NCI-H446 treated with DMSO at 0.1 percent for 48 hours (cell line): ENCODE results near the gene STK10.
"Not testable (repeated sequence)": the region's sequence is repeated elsewhere in the genome, so short reads cannot be mapped to it uniquely, and the experiment has no call there.

ENCODE experiments used
- DNase-seq: peaks from one replicate; lab custom pipeline; 2025; lab: John Stamatoyannopoulos, UW

The STK10 gene

DNA sequence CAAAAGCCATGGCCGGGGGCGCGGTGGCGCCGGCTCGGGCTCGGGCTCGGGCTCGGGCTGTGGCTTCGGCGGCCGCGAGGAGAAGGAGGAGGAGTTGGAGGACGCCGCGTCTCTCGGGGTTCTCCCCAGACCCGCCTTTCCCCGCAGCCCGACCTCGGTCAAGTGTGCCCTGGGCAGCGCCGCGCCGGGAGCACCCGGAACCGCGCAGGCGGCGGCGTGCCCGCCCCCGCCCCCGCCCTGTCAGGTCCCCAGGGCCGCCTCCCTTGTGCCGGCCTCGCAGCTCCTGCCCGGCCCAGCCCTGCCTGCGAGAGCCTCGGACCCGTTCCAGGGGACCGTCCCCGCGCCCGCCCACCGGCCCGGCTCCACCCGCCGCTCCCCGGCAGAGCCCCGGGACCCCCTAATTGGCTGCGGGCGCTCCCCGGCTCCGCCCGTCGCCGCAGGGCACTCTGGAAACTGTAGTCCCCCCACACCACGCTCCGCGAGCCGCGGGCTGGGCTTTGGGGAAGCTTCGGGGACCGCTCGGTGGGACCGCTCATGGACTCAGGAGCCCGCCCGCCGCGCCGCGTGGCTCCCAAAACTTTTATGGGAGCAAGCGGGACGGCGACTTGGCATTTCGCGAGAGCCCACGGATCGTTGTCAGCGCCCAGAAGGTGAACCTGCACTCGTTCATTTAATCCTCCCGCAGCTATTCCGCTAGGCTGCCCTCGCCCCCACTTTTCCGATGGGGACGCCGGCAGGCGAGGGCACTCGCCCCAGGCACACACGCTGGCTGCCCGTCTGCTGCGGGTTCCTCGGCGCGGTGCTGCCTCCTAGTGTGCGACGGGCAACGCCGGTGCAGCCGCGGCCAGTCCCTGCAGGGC, at the start of gene STK10:
STK10 (minus strand) TSS at position 192 of the 860 bp plus-strand sequence; CDS start at position 10, 182 bp downstream.
- peak; percentile 67 for DNase-seq

DNA sequence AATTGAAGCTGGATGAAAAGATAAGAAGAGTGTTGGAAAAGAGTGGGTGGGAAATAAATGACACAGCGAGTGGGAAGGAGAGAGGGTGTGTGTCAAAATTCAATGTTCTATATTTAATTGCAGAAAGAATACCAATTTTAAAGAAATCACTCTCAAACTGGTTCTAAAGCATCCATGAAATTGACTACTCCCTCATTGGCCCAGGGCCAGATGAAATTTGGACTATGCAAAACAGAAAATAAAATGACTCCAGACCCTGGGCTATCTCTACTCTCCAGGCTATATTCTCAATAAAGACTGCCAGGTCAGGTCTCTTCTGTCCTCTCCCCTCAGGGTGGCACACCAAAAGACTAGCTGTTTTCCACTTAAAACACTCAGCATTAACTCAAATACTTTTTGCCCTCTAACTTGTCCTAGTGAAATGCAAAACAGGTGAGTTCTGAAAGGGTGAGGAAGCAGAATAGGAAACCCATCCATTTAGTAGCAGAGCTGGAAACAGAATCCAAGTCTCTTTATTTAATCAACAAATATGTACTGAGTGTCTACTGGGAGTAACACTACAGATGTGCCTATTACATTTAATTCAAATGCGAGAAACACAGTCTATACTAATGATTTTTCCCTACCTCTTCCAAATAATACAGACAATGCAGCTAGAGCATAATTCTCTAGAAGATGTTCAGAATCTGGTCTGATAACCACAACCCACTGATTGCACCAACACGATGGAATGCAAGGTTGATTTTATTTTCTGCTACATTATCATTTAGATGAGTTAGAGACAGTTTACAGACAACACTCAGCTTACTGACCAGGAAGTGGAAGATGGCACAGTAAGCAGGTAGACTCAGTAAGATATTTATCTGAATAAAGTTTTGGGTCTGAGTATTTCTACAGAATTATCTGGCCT, 48.1 kb upstream of the STK10 start:
- no peak for DNase-seq

DNA sequence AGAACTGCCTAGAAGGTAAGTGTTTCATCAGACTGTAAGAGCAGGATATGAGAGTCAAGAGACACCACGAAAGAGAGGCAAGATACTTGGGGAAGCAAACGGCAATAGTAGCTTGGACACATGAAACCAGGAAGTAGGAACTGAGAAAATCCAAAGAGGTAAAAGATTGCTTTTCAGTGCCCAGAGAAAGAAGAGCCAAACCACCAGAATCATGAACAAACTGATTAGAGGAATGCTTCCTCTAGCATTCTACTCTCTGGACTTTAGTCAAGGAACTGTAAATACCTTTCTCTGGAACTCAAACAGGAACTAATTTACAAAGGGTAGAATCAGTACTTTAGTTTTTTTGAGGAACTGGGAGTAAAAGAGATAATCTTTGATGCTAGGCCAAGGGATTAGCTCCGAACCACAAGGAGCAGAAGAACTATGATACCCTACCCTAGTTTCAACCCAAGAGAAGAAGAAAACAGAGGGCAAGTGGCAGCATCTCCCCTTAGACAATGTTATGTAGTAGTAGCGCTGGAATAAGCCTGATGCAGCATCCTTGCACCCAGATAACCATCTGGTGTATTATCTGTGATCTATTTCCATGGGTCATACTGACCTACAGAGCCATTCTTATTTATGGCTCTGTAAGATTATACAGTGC, 47.2 kb upstream of the STK10 start:
- no peak for DNase-seq

DNA sequence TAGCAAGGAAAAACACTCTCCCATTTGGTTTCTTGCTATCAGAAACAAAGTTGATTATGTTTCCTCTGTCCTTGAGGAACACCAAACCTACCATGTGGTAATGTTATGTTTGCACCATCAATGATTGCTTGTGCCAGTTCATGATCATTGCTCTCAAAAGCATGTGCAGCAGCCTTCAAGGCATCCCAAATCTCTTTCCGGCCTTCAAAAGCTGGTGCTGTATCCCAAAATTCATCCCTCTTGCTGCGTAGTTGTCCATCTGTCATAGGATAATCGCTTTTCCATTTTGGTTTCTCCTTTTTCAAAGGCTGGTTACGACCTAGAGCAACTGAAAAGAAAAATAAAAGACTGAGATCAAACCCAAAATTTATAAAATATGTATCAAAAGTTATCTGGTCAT, 46.0 kb upstream of the STK10 start:
- DNase-seq: no peak

DNA sequence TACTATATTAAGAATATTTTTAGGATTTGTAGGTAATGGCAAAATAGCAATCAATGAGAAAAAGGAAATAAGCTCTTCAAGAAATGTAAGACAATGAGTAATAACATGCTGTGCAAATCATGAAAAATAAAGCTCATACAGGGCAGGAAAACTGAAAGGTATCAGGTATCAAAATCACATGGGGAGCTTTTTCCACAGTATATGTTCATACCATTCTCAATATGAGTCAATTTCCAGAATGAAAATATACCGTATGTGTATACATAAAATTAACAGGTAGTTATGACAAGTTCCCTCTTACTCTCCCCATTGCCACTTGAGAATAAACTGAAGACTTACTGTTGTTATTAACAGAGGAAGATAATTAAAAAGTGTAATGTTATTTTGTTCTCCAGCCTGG, 41.9 kb upstream of the STK10 start:
- no peak for DNase-seq

DNA sequence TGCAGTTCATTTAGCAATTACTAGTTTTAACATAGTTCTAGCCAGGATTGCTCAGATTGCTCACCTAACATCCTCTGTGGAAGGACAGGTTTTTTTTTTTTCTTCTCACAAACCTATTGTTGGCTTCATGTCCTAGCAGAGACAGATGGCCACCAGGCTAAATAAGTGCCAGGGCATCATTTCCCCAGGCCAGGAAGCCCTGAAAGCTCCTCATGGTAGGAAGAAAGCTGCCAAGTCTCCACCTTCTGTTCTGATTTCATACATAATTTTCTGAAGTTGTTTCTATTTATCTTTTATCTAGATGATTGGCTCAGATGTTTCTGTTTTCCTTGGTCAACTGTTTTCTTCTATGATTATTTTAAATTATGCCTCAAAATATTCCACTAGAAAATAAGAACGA, 37.0 kb upstream of the STK10 start:
- DNase-seq: peak; percentile 86

DNA sequence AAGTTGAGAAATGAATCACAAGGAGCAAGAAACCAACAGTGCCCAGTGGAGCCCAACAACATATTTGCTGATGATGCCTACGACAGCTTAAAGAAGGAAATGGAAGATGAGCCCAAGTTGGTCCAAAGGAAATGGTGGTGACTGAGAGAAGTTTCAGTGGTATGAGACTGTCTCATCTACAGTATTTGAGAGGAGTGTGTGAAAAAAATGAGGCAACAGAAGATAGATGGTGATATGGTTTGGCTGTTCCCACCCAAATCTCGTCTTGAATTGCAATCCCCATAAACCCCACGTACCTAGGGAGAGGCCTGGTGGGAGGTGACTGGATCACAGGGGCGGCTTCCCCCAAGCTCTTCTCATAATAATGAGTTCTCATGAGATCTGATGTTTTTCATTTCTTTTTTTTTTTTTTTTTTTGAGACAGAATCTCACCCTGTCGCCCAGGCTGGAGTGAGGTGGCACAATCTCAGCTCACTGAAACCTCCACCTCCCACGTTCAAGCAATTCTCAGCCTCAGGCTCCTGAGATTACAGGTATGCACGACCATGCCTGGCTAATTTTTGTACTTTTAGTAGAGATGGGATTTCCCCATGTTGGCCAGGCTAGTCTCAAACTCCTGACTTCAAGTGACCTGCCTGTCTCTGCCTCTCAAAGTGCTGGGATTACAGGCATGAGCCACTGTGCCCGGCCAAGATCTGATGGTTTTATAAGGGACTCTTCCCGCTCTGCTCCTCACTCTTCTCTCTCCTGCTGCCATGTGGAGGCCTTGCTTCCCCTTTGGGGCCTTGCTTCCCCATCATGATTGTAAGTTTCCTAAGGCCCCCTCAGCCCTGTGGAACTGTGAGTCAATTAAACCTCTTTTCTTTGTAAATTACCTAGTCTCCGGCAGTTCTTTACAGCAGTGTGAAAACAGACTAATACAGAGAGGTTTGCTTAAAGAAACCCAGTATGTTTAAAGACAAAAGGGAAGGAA, 36.2 kb upstream of the STK10 start:
- DNase-seq: no peak

DNA sequence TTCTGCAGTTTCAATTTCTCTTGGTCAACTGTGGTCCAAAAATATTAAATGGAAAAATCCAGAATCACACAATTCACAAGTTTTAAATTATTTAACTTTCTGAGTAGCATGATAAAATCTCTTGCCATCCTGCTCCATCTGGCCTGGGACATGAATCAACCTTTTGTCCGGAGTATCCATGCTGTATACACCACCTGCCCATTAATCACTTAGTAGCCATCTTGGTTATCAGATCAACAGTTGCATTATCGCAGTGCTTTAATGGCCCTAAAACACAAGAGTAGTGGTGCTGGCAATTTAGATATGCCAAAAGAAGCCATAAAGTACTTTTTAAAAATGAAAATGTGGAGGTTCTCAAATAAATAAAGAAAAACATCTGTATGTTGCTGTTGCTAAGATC, 31.3 kb upstream of the STK10 start:
- no peak for DNase-seq

DNA sequence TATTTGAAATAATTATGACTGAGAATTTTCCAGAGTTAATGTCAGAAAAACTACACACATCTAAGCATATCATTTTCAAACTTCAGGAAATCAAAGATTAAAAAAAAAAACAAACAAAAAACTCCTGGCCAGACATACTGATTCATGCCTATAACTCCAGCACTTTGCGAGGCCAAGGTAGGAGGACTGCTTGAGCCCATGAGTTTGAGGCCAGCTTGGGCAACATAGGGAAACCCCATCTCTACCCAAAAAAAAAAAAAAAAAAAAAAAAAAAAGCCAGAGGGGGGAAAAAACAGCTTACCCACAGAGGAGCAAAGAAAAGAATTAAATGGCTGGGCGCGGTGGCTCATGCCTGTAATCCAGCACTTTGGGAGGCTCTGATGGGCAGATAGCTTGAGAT, 28.3 kb upstream of the STK10 start:
- no peak for DNase-seq

DNA sequence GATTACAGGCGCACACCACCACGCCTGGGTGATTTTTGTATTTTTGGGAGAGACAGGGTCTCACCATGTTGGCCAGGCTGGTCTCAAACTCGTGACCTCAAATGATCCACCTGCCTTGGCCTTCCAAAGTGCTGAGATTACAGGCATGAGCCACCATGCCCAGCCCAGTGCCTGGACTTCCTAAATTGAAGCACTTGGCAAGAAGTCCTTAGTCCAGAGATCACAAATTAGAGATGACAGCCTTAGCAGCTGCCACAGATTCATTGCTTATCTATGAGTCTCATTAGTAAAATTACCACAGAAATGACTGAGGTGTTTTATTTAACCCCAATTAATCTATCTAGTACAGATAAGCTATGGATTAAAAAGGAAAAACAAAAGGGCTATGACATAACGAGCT, 25.1 kb upstream of the STK10 start:
- no peak for DNase-seq

DNA sequence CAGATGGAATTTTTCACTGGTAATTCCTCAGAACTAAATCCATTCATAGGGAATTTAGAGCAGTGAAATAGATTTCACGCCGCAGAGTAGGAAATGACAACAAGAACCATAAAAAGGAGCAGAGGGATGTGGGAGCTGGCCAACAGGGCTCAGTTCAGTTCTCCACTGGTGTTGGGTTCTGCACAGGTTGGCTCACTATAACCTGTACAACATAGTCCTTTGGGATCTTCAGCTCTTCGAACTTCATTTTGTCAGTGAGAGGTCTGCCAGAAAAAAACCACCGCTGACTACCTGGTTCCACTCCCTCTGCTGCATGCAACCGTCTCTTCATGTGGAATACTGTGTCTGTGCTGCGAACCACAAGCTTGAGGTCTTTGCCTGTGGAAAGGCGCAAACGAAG, 23.7 kb upstream of the STK10 start:
- no peak for DNase-seq

DNA sequence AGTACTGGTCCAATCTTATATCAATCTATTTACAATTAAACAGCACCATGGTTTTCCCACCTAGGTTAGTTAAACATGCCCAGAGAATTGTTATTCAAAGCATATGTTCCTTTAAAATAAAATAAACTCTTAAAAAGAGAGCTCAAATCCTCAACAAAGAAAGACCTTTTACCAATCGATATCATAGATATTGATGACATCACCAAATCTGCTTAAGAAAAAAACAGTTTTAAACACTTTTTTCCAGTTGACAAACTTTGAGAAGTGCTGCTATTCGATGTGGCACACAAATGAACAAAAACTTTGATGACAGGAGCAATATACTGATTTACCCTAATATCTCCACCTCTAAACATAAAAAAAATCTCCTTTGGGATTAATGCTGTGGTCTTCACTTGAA, 21.7 kb upstream of the STK10 start:
- no peak for DNase-seq

DNA sequence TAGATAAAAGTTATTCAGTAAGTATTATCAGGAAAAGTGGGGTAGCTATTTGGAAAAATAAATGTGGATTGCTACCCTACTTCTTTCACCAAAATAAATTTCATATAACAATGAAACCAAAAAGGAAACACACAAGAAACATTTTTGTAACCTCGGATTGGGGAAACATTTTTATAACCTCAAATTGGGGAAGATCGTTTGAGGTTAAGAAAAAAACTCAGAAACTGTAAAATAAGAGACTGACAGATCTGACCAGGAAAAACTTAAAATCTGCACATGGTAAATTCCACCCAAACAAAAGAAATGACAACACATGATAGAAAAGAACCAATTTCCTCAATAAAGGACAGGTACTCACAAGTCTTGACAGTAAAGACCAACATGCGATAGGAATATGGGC, 19.5 kb upstream of the STK10 start:
- no peak for DNase-seq

DNA sequence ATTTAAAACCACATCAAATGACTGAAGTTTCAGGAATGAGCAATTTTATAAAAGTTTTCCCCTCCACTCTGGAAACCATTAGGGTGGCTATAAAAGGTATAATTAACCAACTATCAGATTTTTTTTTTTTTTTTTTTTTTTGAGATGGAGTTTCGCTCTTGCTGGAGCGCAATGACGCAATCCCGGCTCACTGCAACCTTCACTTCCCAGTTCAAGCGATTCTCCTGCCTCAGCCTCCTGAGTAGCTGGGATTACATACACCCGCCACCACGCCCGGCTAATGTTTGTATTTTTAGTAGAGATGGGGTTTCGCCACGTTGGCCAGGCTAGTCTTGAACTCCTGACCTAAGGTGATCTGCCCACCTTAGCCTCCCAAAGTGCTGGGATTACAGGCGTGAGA, 18.0 kb upstream of the STK10 start:
- DNase-seq: not testable (repeated sequence)

DNA sequence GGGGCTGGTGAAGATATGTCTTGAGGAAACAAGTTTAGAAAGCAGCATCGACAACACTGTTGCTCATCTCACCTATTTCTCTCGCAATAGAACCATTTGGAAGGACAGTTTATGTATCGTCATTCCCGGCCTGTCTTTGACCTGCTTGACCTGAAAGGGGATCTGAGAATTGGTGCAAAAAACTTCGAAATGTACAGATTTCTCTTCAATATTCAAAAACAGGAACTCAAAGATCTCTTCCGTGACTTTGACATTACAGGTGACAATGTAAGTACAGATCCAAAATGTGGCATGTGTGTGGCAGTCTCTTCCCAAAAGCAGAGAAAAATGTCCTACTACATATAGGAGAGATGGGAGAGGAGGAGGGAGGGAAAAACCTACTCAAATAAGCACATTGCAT, 12.5 kb upstream of the STK10 start:
- DNase-seq: no peak

DNA sequence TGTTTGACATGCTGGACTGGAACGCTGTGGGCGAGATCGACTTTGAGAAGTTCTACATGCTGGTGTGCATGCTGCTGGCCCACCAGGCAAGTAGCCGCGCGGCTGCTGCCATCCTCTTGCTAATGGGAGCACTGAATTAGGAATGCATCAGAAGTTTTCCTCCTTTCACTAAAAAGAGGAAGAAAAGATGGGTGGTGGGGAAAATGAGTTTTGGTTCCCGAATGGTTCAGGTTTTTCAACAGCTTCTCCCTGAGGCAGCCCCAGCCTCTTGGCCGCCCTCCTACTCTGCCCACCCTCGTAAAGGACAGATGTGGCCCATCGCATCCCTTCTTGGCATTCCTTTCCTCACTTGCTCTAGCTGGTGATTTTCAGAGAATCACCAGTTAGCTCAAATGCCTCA, 11.4 kb upstream of the STK10 start:
- DNase-seq: no peak

DNA sequence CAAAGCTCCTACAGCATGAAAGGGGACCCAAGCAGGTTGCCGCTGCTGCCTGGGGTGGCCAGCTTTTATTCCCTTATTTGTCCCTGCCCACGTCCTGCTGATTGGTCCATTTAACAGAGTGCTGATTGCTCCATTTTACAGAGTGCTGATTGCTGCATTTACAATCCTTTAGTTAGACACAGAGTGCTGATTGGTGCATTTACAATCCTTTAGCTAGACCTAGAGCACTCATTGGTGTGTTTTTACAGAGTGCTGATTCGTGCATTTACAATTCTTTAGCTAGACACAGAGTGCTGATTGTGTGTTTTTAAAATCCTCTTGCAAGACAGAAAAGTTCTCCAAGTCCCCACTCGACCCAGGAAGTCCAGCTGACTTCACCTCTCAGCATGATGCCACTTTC, 9.8 kb upstream of the STK10 start:
- not testable (repeated sequence) for DNase-seq

DNA sequence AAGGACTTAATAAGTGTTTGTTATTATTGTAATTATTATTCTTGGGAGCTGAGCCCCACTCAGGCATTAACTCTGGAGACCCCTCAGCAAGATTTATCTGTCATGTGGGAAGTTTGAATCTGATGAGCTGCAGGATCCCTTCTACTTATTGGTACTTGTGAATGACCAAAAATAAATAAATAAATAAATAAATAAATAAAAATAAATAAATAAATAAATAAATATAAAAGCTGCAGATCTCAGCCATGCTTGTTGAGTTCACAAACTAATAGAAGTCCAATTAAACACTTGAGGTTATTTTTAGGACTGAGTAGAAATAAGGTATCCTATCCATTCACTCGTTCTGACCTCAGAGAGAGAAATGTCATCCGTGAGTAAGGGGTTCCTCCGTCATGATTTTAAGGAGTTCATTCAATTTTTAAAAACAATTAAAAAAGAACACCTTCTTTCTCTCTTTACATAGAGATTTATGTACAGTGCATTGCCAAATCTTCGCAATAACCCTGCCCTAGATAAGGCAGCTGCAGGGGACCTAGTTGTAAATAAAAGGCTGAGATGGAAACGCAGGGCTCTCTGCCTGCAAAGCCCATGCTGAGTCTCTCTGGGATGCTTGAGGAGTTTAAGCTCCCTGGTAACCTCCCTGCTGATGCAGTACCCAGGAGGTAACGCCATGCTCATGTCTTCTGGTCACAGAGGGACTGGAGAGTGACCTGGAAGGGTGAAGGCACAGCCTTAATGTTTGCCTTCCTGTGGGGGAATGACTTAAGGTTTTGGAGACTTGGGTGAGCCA, 7.2 kb upstream of the STK10 start:
- DNase-seq: no peak

DNA sequence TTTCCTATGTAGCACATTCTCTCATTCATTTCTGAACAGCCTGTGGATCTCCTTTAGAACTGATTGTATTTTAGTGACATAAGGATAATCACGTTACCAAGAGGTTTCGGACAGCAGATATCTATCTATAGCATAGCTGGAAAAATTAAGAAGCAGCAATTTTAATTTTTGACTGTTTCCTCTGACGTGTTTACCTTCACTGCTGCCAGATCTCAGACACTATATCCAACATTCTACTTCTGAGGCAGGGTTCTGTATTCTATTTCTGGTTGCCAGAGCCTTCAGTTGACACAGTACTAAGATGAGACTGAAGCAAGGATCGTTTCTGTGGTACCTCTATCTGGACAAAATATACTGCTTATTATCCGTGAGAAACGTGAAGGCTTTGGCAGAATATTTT, 5.8 kb upstream of the STK10 start, which contains the start of gene EFCAB9:
EFCAB9 (plus strand) TSS at position 301 of the 400 bp plus-strand sequence; CDS start at position 302, 1 bp downstream.
- DNase-seq: no peak

DNA sequence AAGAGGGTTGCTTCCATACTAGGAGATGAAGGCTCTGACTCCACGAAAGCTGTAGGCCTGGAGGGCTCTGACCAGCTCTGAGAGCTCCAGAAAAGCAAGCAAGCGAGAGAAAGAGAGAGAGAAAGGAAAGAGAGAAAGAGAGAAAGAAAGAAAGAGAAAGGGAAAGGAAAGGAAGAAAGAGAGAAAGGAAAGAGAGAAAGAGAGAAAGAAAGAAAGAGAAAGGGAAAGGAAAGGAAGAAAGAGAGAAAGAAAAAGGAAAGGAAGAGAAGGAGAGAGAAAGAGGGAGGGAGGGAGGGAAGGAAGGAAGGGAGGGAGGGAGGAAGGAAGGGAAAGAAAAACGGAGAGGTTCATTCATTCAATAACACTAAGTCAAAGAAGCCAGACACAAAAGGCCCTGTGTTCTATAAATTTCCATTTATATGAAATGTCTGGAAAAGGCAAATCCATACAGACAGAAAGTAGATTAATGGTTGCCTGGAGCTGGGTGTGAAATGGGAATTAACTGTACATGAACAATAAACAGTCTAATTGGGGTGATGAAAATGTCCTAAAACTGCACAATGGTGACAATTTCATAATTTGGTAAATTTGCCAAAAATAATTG, 1.8 kb upstream of the STK10 start:
- no peak for DNase-seq
